H1 (cell line): ENCODE data around the gene SORCS3. TPM values are rescaled to one million over a fixed set of nuclear protein-coding genes. Genes with fewer than 3 reads are reported as not detected.

Experiments
- CTCF ChIA-PET: fragments of 300-600 bp; sonication (Branson Sonifier 250); formaldehyde crosslinking; loops from one replicate; lab custom pipeline; 2021; ENCODE audit not compliant: partially characterized antibody; lab: Charles Lee
- POLR2A ChIA-PET: fragments of 300-600 bp; sonication (Branson Sonifier 250); formaldehyde crosslinking; loops from one replicate; lab custom pipeline; 2021; ENCODE audit warnings: inconsistent platforms; ENCODE audit not compliant: partially characterized antibody; lab: Charles Lee
- DNase-seq, 2 experiments: peaks; one replicate each; pipeline versions ENCODE4 v3.0.0 to v3.0.0-alpha.2; 2010 to 2022; ENCODE audit warnings: low spot score in 2 of 2, low read depth in 1 of 2, mixed read lengths in 1 of 2
- FAIRE-seq: peaks from 2 replicates; lab custom pipeline; 2011; peaks lifted over from hg19 to GRCh38; lab: Jason Lieb, UNC
- H2AFZ ChIP-seq: 2 replicates; pipeline ENCODE4 v1.8.1; 2012; ENCODE audit warnings: low read length, inconsistent platforms
- H2AK5ac ChIP-seq: 2 replicates; pipeline ENCODE4 v1.6.1; 2013; ENCODE audit warnings: low read depth, low read length
- H2BK120ac ChIP-seq: replicated peaks from 2 replicates; pipeline ENCODE3; 2013; ENCODE audit warnings: low read depth, low read length, inconsistent platforms
- H2BK12ac ChIP-seq: 2 replicates; pipeline ENCODE4 v1.6.1; 2013; ENCODE audit warnings: low read depth, low read length
- H2BK15ac ChIP-seq: 2 replicates; pipeline ENCODE4 v1.6.1; 2013; ENCODE audit warnings: low read length
- H2BK20ac ChIP-seq: 2 replicates; pipeline ENCODE4 v1.6.1; 2013; ENCODE audit warnings: low read length
- H2BK5ac ChIP-seq: 2 replicates; pipeline ENCODE4 v1.6.1; 2013; ENCODE audit warnings: low read depth, low read length
- H3K14ac ChIP-seq: 2 replicates; pipeline ENCODE4 v1.6.1; 2013; ENCODE audit warnings: inconsistent platforms; ENCODE audit not compliant: insufficient read length
- H3K18ac ChIP-seq: 2 replicates; pipeline ENCODE4 v1.6.1; 2013; ENCODE audit warnings: low read length; ENCODE audit errors: extremely low read depth
- H3K23ac ChIP-seq: 2 replicates; pipeline ENCODE4 v1.6.1; 2013; ENCODE audit warnings: inconsistent platforms; ENCODE audit not compliant: insufficient read length
- H3K23me2 ChIP-seq: 2 replicates; pipeline ENCODE4 v1.6.1; 2013; ENCODE audit warnings: low read depth, low read length
- H3K27ac ChIP-seq: 2 replicates; pipeline ENCODE4 v1.6.1; 2011; ENCODE audit warnings: low read depth, low read length, inconsistent platforms
- H3K27me3 ChIP-seq, 4 experiments: replicated peaks in 1 of 4; 1 replicate in 1 of 4; 2 replicates in 3 of 4; pipeline versions ENCODE4 v1.6.1 to v1.8.1; 2011 to 2013; ENCODE audit warnings: low read length in 3 of 4, mild to moderate bottlenecking in 3 of 4, inconsistent platforms in 2 of 4, mixed read lengths in 2 of 4, moderate library complexity in 1 of 4; ENCODE audit not compliant: control insufficient read depth in 3 of 4, insufficient read depth in 3 of 4; ENCODE audit errors: extremely low read depth in 1 of 4
- H3K36me3 ChIP-seq, 4 experiments: 2 replicates each; pipeline versions ENCODE4 v1.6.1 to v1.8.1; 2011 to 2013; ENCODE audit warnings: mild to moderate bottlenecking in 4 of 4, low read length in 3 of 4, moderate library complexity in 2 of 4, control low read depth in 1 of 4, inconsistent platforms in 1 of 4; ENCODE audit not compliant: insufficient read depth in 4 of 4, control insufficient read depth in 2 of 4
- H3K4ac ChIP-seq: replicated peaks from 2 replicates; pipeline ENCODE3; 2013; ENCODE audit warnings: low read length, low read depth, mixed read lengths, inconsistent platforms; ENCODE audit not compliant: insufficient read length
- H3K4me1 ChIP-seq, 4 experiments: replicated peaks in 1 of 4; 1 replicate in 1 of 4; 2 replicates in 3 of 4; pipeline versions ENCODE4 v1.6.1 to v1.8.1; 2011 to 2013; ENCODE audit warnings: low read length in 3 of 4, inconsistent platforms in 2 of 4, mixed read lengths in 1 of 4; ENCODE audit not compliant: insufficient read depth in 4 of 4, control insufficient read depth in 3 of 4
- H3K4me2 ChIP-seq, 2 experiments: 2 replicates each; pipeline versions ENCODE4 v1.6.1 to v1.8.1; 2011 to 2013; ENCODE audit warnings: low read depth in 2 of 2, low read length in 2 of 2, control low read depth in 1 of 2, inconsistent platforms in 1 of 2, mild to moderate bottlenecking in 1 of 2; ENCODE audit not compliant: insufficient read depth in 1 of 2
- H3K4me3 ChIP-seq, 4 experiments: fragments of 200-600, 300-600 bp in 1 of 4; sonication (generic), shearing (Covaris generic), sonication (Bioruptor Twin) in 1 of 4; 2 replicates each; pipeline versions ENCODE4 v1.5.1 to v1.8.1; 2011 to 2016; ENCODE audit warnings: low read length in 4 of 4, low read depth in 3 of 4, control low read depth in 2 of 4, inconsistent platforms in 2 of 4, mild to moderate bottlenecking in 2 of 4, mixed read lengths in 1 of 4, moderate library complexity in 1 of 4; ENCODE audit not compliant: insufficient read depth in 2 of 4; ENCODE audit errors: extremely low read depth in 1 of 4
- H3K56ac ChIP-seq: replicated peaks from 2 replicates; pipeline ENCODE3; 2013; ENCODE audit warnings: low read depth, mild to moderate bottlenecking, mixed read lengths, low read length, inconsistent platforms; ENCODE audit not compliant: insufficient read length
- H3K79me1 ChIP-seq: 2 replicates; pipeline ENCODE4 v1.6.1; 2013; ENCODE audit warnings: low read depth, low read length, control low read depth
- H3K79me2 ChIP-seq, 2 experiments: 2 replicates each; pipeline versions ENCODE4 v1.6.1 to v1.8.1; 2012 to 2013; ENCODE audit warnings: low read length in 2 of 2, mild to moderate bottlenecking in 2 of 2, inconsistent platforms in 1 of 2; ENCODE audit not compliant: insufficient read depth in 2 of 2, control insufficient read depth in 1 of 2
- H3K9ac ChIP-seq, 4 experiments: replicated peaks in 1 of 4; 1 replicate in 1 of 4; 2 replicates in 3 of 4; pipeline versions ENCODE4 v1.6.1 to v1.8.1; 2011 to 2013; ENCODE audit warnings: low read depth in 3 of 4, low read length in 3 of 4, control low read depth in 2 of 4, mild to moderate bottlenecking in 2 of 4, moderate library complexity in 2 of 4, inconsistent platforms in 1 of 4; ENCODE audit errors: extremely low read depth in 1 of 4
- H3K9me3 ChIP-seq, 2 experiments: 2 replicates each; pipeline versions ENCODE4 v1.6.1 to v1.8.1; 2012 to 2013; ENCODE audit warnings: mild to moderate bottlenecking in 2 of 2, moderate library complexity in 2 of 2, control low read depth in 1 of 2, inconsistent platforms in 1 of 2, low read depth in 1 of 2, low read length in 1 of 2, mixed read lengths in 1 of 2; ENCODE audit not compliant: insufficient read depth in 2 of 2
- H4K20me1 ChIP-seq, 2 experiments: replicated peaks in 1 of 2; 2 replicates each; pipeline versions ENCODE3 to v1.8.1; 2011 to 2013; ENCODE audit warnings: inconsistent platforms in 2 of 2, low read length in 2 of 2, mild to moderate bottlenecking in 1 of 2; ENCODE audit not compliant: insufficient read depth in 2 of 2, control insufficient read depth in 1 of 2
- H4K5ac ChIP-seq: 2 replicates; pipeline ENCODE4 v1.6.1; 2013; ENCODE audit warnings: low read length, low read depth, mixed read lengths, inconsistent platforms; ENCODE audit not compliant: insufficient read length
- H4K8ac ChIP-seq: 2 replicates; pipeline ENCODE4 v1.8.0; 2013; ENCODE audit warnings: mild to moderate bottlenecking, moderate library complexity, low read length, inconsistent platforms; ENCODE audit not compliant: insufficient read depth; ENCODE audit errors: extremely low read depth
- H4K91ac ChIP-seq: replicated peaks from 2 replicates; pipeline ENCODE3; 2013; ENCODE audit warnings: low read length, mixed read lengths, inconsistent platforms; ENCODE audit not compliant: insufficient read length
- CEBPB ChIP-seq: IDR thresholded peaks from 2 replicates; pipeline ENCODE4 v1.6.1; 2012; ENCODE audit warnings: low read depth, low read length
- CREB1 ChIP-seq: IDR thresholded peaks from 2 replicates; pipeline ENCODE4 v1.6.1; 2012; ENCODE audit warnings: inconsistent platforms
- EP300 ChIP-seq, 2 experiments: IDR thresholded peaks; 1 replicate in 1 of 2; 2 replicates in 1 of 2; pipeline ENCODE4 v1.6.1; 2011 to 2012; ENCODE audit warnings: low read depth in 2 of 2, low read length in 2 of 2, mild to moderate bottlenecking in 2 of 2, borderline replicate concordance in 1 of 2, inconsistent platforms in 1 of 2, moderate library complexity in 1 of 2
- POU5F1 ChIP-seq: IDR thresholded peaks from 2 replicates; pipeline ENCODE4 v1.6.1; 2011; ENCODE audit warnings: low read depth, mild to moderate bottlenecking, low read length, moderate library complexity
- WGBS, 2 experiments: shearing (Covaris generic) in 1 of 2; methylation state at CpG; one replicate each; pipeline versions ENCODE4 v1.1.6 to v1.1.7; 2013 to 2015; ENCODE audit warnings: low lambda C conversion rate in 2 of 2, mixed read lengths in 2 of 2, inconsistent platforms in 1 of 2, low coverage in 1 of 2, missing lambda C conversion rate in 1 of 2; ENCODE audit not compliant: insufficient replicate concordance in 2 of 2, insufficient coverage in 1 of 2, insufficient read length in 1 of 2; ENCODE audit errors: extremely low coverage in 1 of 2, missing lambda C conversion rate in 1 of 2; 5-methylcytosine and 5-hydroxymethylcytosine counted together
- polyA plus RNA-seq, 7 experiments: library from polyadenylated mRNA; depleted of rRNA in 3 of 7; stranded (reverse) in 5 of 7; unstranded in 2 of 7; fragments of >200 nt in 5 of 7; fragments of 200-250 nt in 2 of 7; gene quantifications; 1 replicate in 5 of 7; 2 replicates in 1 of 7; 4 replicates in 1 of 7; pipeline versions ENCODE4 v1.2.1 to v1.2.3, GENCODE V29; 2011 to 2013; ENCODE audit warnings: missing spikeins in 2 of 7, mixed read lengths in 2 of 7
- total RNA-seq: library from RNA; stranded (reverse); fragmentation: NEBNext Ultra II Directional; extraction: Animal tissue kit (Norgen Biotek cat#: 25700); gene quantifications from 2 replicates; pipeline ENCODE4 v1.2.1, GENCODE V29; 2021
- TF ChIP-seq, protein P1 (sequence below): IDR thresholded peaks from 2 replicates; pipeline ENCODE4 v1.6.1; 2012; ENCODE audit warnings: inconsistent platforms

Gene SORCS3
- total and polyA plus RNA-seq, 2 of the 8 experiments (the other 6 are each of a cell fraction or from before 2014, with no cell fraction given) = 0.26 to 0.88 TPM

GRCh38 chr10:104880624-104881398, 239.7 kb downstream of the SORCS3 start:
- H2AK5ac ChIP-seq = no peak overlapping the region
- H2BK20ac ChIP-seq = no peak overlapping the region
- H3K4me2 ChIP-seq = no peak overlapping the region
- H3K9me3 ChIP-seq = no peaks in the 10 kb centered on the region
- H3K4me3 ChIP-seq = no peak overlapping the region
- no peak overlapping the region for H3K23ac ChIP-seq
- no peaks in the 10 kb centered on the region for H3K36me3 ChIP-seq
- no peaks in the 10 kb centered on the region for H4K20me1 ChIP-seq
- no peak overlapping the region for H3K4ac ChIP-seq
- H2BK15ac ChIP-seq = no peak overlapping the region
- no peak overlapping the region for H4K5ac ChIP-seq
- no peak overlapping the region for H4K91ac ChIP-seq
- H2BK12ac ChIP-seq = no peak overlapping the region
- no peak overlapping the region for H2AFZ ChIP-seq
- no peak overlapping the region for H3K56ac ChIP-seq
- no peak for DNase-seq
- ChIA-PET CTCF (interaction anchor here (0.7 kb wide), 2 partner anchors 26 to 44 kb away, joined by 3 to 4 read pairs; no protein-coding TSS in a partner anchor), POLR2A (interaction anchor here (0.9 kb wide), 1 partner anchor 241 kb away, joined by 3 read pairs; no protein-coding TSS in a partner anchor)
- no peaks in the 10 kb centered on the region for H3K79me1 ChIP-seq
- 87% methylated on average over 5 of the region's 5 CpGs; no CpG with 5 or more reads in 1 of the 2 experiments for WGBS, 2 experiments
- no peak overlapping the region for H3K27ac ChIP-seq
- no peak overlapping the region for H3K18ac ChIP-seq
- no peaks in the 10 kb centered on the region for H3K4me1 ChIP-seq
- H4K8ac ChIP-seq = no peak overlapping the region
- H3K14ac ChIP-seq = no peak overlapping the region
- no peaks in the 10 kb centered on the region for H3K27me3 ChIP-seq
- H2BK5ac ChIP-seq = no peak overlapping the region
- no peak overlapping the region for H2BK120ac ChIP-seq
- no peaks in the 10 kb centered on the region for H3K23me2 ChIP-seq
- no peak overlapping the region for H3K9ac ChIP-seq
- H3K79me2 ChIP-seq = no peaks in the 10 kb centered on the region
- FAIRE-seq = no peak
- no peak for TF ChIP-seq EP300 (IDR thresholded peaks at IDR 0.05; ENCODE audit: borderline replicate concordance in 1 of 2, low read depth in 2 of 2, low read length in 2 of 2)
- no peak for TF ChIP-seq POU5F1
- TF ChIP-seq, protein P1, sequence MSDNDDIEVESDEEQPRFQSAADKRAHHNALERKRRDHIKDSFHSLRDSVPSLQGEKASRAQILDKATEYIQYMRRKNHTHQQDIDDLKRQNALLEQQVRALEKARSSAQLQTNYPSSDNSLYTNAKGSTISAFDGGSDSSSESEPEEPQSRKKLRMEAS = no peak
- no peak for TF ChIP-seq CEBPB
- TF ChIP-seq CREB1 = no peak
